Measurements from ENCODE around the gene GLTPD2.
A peak's percentile ranks its signal among the peaks of the same experiment; 100 is the strongest.
"Not testable (repeated sequence)": the region's sequence is repeated elsewhere in the genome, so short reads cannot be mapped to it uniquely, and the experiment has no call there.

GLTPD2 gene

DNA sequence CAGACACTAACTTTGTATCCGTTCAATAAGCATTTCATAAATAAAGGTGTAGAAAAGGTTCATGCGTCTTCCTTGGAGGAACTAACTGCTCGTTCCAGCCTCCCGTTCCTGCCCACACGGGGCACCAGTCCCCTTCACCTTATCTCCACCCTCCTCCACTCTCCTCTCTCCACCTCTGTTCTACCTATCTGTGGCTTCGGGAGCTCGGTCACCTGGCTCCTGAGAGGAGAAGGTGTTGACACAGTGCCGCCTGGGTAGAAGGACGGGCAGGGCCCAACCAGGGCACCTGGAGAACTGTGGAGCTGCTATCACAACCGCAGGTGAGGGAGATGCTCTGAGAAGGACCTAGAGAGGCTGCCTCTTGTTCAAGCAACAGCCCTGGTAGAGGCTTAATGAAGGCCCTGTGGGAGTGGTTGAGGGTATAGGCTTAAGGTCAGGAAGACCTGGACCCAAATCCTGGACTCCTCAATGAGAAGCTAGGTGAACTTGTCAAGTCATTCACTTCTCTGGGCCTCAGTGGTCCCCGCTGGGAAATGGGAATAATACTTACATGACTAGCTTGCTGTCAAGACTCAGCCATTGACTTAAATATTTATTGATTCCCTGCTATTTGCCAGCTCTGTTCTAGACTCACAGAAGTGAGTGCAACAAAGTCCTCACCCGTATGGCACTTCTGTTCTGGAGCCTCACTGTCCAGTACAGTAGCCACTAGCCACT is 34.8 kb downstream of the GLTPD2 start:
- TF ChIP-seq, protein P1, sequence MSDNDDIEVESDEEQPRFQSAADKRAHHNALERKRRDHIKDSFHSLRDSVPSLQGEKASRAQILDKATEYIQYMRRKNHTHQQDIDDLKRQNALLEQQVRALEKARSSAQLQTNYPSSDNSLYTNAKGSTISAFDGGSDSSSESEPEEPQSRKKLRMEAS (IDR thresholded peaks at IDR 0.05; ENCODE audit: low read depth, low read length) = no peak
- TF ChIP-seq CTCF (IDR thresholded peaks at IDR 0.05; ENCODE audit: low read depth, low read length) = no peak
- TF ChIP-seq MYC (IDR thresholded peaks at IDR 0.05; ENCODE audit: low read depth, low read length) = no peak
- TF ChIP-seq POLR2A (IDR thresholded peaks at IDR 0.05; ENCODE audit: extremely low read depth, insufficient read length) = no peak
- no peak for DNase-seq (ENCODE audit: low read depth)
- H3K4me3 ChIP-seq (ENCODE audit: low read depth, low read length) = no peak overlapping the region

DNA sequence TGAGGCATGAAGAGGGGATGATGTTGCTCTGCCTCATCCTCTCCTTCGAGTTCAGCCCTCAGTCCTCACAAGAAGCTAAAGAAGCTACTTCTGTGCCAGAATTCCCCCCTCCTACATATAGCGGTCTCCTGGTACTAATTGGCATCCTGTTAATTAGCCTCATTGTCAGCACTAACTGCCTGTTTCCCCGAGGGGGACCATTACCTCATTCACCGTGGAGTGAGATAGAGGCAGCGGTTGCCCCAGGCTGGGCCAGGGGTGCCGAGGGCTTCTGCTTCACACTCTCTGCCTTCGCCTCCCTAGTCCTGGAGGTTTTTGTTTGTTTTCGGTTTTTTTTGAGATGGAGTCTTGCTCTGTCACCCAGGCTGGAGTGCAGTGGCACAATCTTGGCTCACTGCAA is 38.6 kb downstream of the GLTPD2 start:
- H3K4me3 ChIP-seq (ENCODE audit: low read depth, low read length) = no peak overlapping the region
- no peak for DNase-seq (ENCODE audit: low read depth)
- TF ChIP-seq MYC (IDR thresholded peaks at IDR 0.05; ENCODE audit: low read depth, low read length) = no peak
- TF ChIP-seq POLR2A (IDR thresholded peaks at IDR 0.05; ENCODE audit: extremely low read depth, insufficient read length) = no peak
- TF ChIP-seq CTCF (IDR thresholded peaks at IDR 0.05; ENCODE audit: low read depth, low read length) = no peak
- TF ChIP-seq, protein P1 (IDR thresholded peaks at IDR 0.05; ENCODE audit: low read depth, low read length) = no peak

DNA sequence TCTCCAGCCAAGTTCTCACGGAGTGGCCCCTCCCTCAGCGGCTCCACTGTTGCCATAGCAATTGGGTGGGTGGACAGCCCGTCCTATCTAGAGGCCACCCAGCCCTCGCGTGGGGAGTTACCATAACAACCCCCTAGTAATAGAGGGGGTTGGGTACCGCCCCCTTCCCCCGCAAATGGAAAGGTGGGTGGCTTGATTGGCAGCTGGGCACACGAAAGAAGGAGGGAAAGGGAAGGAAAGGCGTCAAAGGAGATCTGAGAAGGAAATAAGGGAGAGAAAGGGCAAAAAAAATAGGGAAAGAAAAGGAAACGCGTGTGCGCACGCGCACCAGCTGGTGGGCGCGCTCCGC is 44.0 kb downstream of the GLTPD2 start:
- H3K4me3 ChIP-seq (ENCODE audit: low read depth, low read length) = peak overlapping the region; percentile 58
- DNase-seq (ENCODE audit: low read depth) = not testable (repeated sequence)

DNA sequence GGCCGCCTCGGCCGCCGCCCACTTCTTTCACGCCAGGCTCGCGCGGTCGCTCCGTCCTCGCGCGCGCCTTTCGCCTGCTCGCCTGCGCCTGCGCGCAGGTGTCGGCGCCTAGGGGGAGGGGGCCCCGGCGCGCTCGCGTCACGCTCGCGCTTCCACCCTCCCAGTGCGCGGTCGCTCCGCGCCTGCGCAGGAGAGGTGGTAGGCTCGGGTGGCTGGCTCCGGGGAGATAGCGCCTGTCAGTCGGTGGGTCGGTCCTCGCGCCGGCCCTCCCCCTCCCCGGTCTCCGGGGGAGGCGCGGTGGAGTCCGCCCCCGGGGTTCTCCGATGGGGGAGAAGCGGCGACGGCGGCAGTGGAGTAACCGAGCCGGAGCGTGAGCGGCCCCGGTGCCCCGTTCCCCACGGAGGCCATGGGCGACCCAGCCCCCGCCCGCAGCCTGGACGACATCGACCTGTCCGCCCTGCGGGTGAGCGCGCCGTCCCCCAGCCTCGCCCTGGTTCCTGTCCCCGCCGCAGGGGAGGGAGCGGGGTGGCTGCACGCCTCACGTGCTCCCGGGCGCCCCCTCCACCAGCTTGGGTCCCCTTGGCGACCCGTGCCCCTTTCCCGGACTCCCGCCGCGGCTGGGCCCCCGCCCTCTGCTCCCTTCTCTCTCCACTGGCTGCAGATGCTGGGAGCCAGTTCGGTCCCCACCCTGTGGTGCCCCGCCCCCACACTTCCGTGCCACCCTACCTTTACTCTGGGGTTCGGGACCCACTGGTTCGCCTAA is 44.6 kb downstream of the GLTPD2 start, which contains the start of gene MINK1:
Gene MINK1, plus strand, starts transcription at position 163 of the 763 bp plus-strand sequence. Its CDS starts 244 bp downstream, at position 407.
- DNase-seq (ENCODE audit: low read depth) = peak; percentile 86
- TF ChIP-seq, protein P1 (IDR thresholded peaks at IDR 0.05; ENCODE audit: low read depth, low read length) = peak; percentile 6
- no peak for TF ChIP-seq CTCF (IDR thresholded peaks at IDR 0.05; ENCODE audit: low read depth, low read length)
- peak; percentile 56 for TF ChIP-seq POLR2A (IDR thresholded peaks at IDR 0.05; ENCODE audit: extremely low read depth, insufficient read length)
- no peak for TF ChIP-seq MYC (IDR thresholded peaks at IDR 0.05; ENCODE audit: low read depth, low read length)
- peak within 1 kb of the TSS; percentile 71 for H3K4me3 ChIP-seq (ENCODE audit: low read depth, low read length)

- peak overlapping the region; percentile 71 for H3K4me3 ChIP-seq (ENCODE audit: low read depth, low read length)
- DNase-seq (ENCODE audit: low read depth) = peak; percentile 29
- TF ChIP-seq MYC (IDR thresholded peaks at IDR 0.05; ENCODE audit: low read depth, low read length) (no peak), POLR2A (IDR thresholded peaks at IDR 0.05; ENCODE audit: extremely low read depth, insufficient read length) (no peak), CTCF (IDR thresholded peaks at IDR 0.05; ENCODE audit: low read depth, low read length) (no peak)
- TF ChIP-seq, protein P1 (IDR thresholded peaks at IDR 0.05; ENCODE audit: low read depth, low read length) = peak; percentile 31; the same call in 1 of the 2 replicates
These were observed 45.3 kb downstream of the GLTPD2 start for GRCh38 chr17:4833941-4834680.

DNA sequence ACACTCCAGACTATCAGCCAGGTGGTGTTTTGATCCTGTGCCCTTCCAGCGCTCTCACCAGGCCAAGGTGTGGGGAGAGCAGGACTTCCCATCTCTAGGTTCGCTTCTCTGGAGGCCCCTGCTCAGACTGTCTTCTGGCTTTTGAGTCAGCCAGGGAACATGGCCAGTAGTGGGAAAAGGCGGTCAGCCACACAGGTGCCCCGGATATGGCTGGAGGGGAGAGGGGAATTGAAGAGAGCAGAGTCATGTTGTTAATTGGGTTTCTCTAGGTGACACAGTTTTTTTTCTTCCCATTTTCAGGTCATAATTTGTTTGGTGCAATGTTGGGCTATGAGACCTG is 45.9 kb downstream of the GLTPD2 start:
- TF ChIP-seq CTCF (IDR thresholded peaks at IDR 0.05; ENCODE audit: low read depth, low read length) (no peak), MYC (IDR thresholded peaks at IDR 0.05; ENCODE audit: low read depth, low read length) (no peak)
- TF ChIP-seq, protein P1 (IDR thresholded peaks at IDR 0.05; ENCODE audit: low read depth, low read length) = no peak
- DNase-seq (ENCODE audit: low read depth) = no peak
- peak overlapping the region; percentile 71 for H3K4me3 ChIP-seq (ENCODE audit: low read depth, low read length)

Measured in NB4 (cell line).